SK-N-SH treated with all-trans-retinoic acid at 6 μM for 48 hours (cell line): Measurements from ENCODE around the gene OR51T1.

Experiments used
- ATAC-seq: fragments of 200-7000 bp; cut with Tn5 transposase; 3 replicates; pipeline ENCODE4 v1.9.1; 2020; ENCODE audit warnings: mild to moderate bottlenecking, moderate library complexity
- ARNTL ChIP-seq: fragments of 450-650 bp; formaldehyde crosslinking; IDR thresholded peaks from 2 replicates; pipeline ENCODE4 v1.5.0; 2020; ENCODE audit warnings: low read depth, mild to moderate bottlenecking, moderate library complexity, borderline replicate concordance
- BACH2 ChIP-seq: fragments of 250-450 bp; sonication (Bioruptor Pico); IDR thresholded peaks from 2 replicates; pipeline ENCODE4 v1.9.0; 2021; ENCODE audit warnings: mild to moderate bottlenecking, borderline replicate concordance
- CSDC2 ChIP-seq: fragments of 250-450 bp; sonication (Bioruptor Pico); IDR thresholded peaks from 2 replicates; pipeline ENCODE4 v1.5.0; 2020; ENCODE audit warnings: mild to moderate bottlenecking, moderate library complexity
- GLIS3 ChIP-seq: fragments of 250-450 bp; sonication (Bioruptor Pico); IDR thresholded peaks from 2 replicates; pipeline ENCODE4 v1.5.0; 2020; ENCODE audit warnings: mild to moderate bottlenecking, moderate library complexity
- ISL1 ChIP-seq: fragments of 250-450 bp; sonication (Bioruptor Pico); IDR thresholded peaks from 2 replicates; pipeline ENCODE4 v2.1.2; 2022; ENCODE audit warnings: mild to moderate bottlenecking, moderate library complexity
- OSR1 ChIP-seq: fragments of 250-450 bp; sonication (Bioruptor Pico); IDR thresholded peaks from 2 replicates; pipeline ENCODE4 v1.8.0; 2022; ENCODE audit warnings: moderate library complexity, mild to moderate bottlenecking, inconsistent platforms
- PATZ1 ChIP-seq: fragments of 250-450 bp; sonication (Bioruptor Pico); IDR thresholded peaks from 2 replicates; pipeline ENCODE4 v1.8.0; 2020; ENCODE audit warnings: mild to moderate bottlenecking, moderate library complexity, borderline replicate concordance
- PPARA ChIP-seq: fragments of 250-450 bp; sonication (Bioruptor Pico); IDR thresholded peaks from 2 replicates; pipeline ENCODE4 v1.5.0; 2020; ENCODE audit warnings: mild to moderate bottlenecking, borderline replicate concordance
- RARB ChIP-seq: fragments of 250-450 bp; sonication (Bioruptor Pico); IDR thresholded peaks from 2 replicates; pipeline ENCODE4 v1.8.0; 2021; ENCODE audit warnings: mild to moderate bottlenecking, moderate library complexity
- TCF4 ChIP-seq: fragments of 250-450 bp; sonication (Bioruptor Pico); IDR thresholded peaks from 2 replicates; pipeline ENCODE4 v1.8.0; 2021; ENCODE audit warnings: mild to moderate bottlenecking, moderate library complexity, borderline replicate concordance
- TOX ChIP-seq: fragments of 250-450 bp; sonication (Bioruptor Pico); IDR thresholded peaks from 2 replicates; pipeline ENCODE4 v1.8.0; 2021; ENCODE audit warnings: mild to moderate bottlenecking, moderate library complexity, borderline replicate concordance
- ZFP3 ChIP-seq: fragments of 250-450 bp; sonication (Bioruptor Pico); IDR thresholded peaks from 2 replicates; pipeline ENCODE4 v1.5.0; 2020; ENCODE audit warnings: mild to moderate bottlenecking, moderate library complexity
- ZFP30 ChIP-seq: fragments of 450-650 bp; formaldehyde crosslinking; IDR thresholded peaks from 2 replicates; pipeline ENCODE4 v1.5.0; 2022; ENCODE audit warnings: mild to moderate bottlenecking, moderate library complexity
- ZNF565 ChIP-seq: fragments of 450-650 bp; formaldehyde crosslinking; conservative IDR thresholded peaks from 2 replicates; pipeline ENCODE4 v1.5.0; 2020; ENCODE audit warnings: low read depth, mild to moderate bottlenecking, moderate library complexity
- ZNF70 ChIP-seq: fragments of 450-650 bp; formaldehyde crosslinking; IDR thresholded peaks from 2 replicates; pipeline ENCODE4 v1.5.0; 2020; ENCODE audit warnings: mild to moderate bottlenecking, moderate library complexity
- TF ChIP-seq, protein P1 (sequence below): fragments of 250-450 bp; sonication (Bioruptor Pico); IDR thresholded peaks from 2 replicates; pipeline ENCODE4 v1.5.0; 2020; ENCODE audit warnings: mild to moderate bottlenecking, moderate library complexity
- TF ChIP-seq, protein P2 (sequence below): fragments of 250-450 bp; sonication (Bioruptor Pico); IDR thresholded peaks from 2 replicates; pipeline ENCODE4 v1.8.0; 2021; ENCODE audit warnings: low read depth, mild to moderate bottlenecking, moderate library complexity, borderline replicate concordance
- TF ChIP-seq, protein P3 (sequence below): fragments of 250-450 bp; sonication (Bioruptor Pico); IDR thresholded peaks from 2 replicates; pipeline ENCODE4 v1.5.1; 2021; ENCODE audit warnings: mild to moderate bottlenecking, moderate library complexity
- TF ChIP-seq, protein P4 (sequence below): fragments of 250-450 bp; sonication (Bioruptor Pico); IDR thresholded peaks from 2 replicates; pipeline ENCODE4 v1.5.1; 2020; ENCODE audit warnings: low read depth, mild to moderate bottlenecking, moderate library complexity

OR51T1 gene

DNA sequence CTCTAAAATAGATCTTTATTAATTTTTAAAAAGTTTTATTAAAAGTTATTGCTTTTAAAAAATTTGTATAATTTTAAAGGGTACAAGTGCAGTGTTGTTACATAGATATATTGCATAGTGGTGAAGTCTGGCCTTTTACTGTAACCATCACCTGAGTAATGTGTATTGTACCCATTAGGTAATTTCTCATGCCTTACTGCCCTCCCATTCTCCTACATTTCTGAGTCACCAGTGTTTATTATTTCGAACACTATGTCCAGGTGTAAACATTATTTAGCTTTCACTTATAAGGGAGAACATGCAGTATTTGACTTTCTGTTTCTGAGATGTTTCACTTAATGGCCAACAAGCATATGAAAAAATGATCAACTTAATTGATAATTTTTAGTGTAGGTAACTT lies 40.1 kb downstream of the OR51T1 start (continued):
- TF ChIP-seq ISL1: no peak
- no peak for TF ChIP-seq BACH2 (CRISPR knock-in tag)
- no peak for TF ChIP-seq PATZ1 (CRISPR knock-in tag)
- TF ChIP-seq ZNF70 (CRISPR knock-in tag): no peak
- no peak for TF ChIP-seq ZFP3 (CRISPR knock-in tag)
- TF ChIP-seq ZFP30 (CRISPR knock-in tag): no peak
- no peak for TF ChIP-seq ZNF565 (CRISPR knock-in tag)
- TF ChIP-seq, protein P1, sequence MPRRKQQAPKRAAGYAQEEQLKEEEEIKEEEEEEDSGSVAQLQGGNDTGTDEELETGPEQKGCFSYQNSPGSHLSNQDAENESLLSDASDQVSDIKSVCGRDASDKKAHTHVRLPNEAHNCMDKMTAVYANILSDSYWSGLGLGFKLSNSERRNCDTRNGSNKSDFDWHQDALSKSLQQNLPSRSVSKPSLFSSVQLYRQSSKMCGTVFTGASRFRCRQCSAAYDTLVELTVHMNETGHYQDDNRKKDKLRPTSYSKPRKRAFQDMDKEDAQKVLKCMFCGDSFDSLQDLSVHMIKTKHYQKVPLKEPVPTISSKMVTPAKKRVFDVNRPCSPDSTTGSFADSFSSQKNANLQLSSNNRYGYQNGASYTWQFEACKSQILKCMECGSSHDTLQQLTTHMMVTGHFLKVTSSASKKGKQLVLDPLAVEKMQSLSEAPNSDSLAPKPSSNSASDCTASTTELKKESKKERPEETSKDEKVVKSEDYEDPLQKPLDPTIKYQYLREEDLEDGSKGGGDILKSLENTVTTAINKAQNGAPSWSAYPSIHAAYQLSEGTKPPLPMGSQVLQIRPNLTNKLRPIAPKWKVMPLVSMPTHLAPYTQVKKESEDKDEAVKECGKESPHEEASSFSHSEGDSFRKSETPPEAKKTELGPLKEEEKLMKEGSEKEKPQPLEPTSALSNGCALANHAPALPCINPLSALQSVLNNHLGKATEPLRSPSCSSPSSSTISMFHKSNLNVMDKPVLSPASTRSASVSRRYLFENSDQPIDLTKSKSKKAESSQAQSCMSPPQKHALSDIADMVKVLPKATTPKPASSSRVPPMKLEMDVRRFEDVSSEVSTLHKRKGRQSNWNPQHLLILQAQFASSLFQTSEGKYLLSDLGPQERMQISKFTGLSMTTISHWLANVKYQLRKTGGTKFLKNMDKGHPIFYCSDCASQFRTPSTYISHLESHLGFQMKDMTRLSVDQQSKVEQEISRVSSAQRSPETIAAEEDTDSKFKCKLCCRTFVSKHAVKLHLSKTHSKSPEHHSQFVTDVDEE: no peak
- TF ChIP-seq, all 23 proteins: peak for 0

GRCh38 chr11:4922304-4922703 lies 40.6 kb downstream of the OR51T1 start:
- TF ChIP-seq ZFP30 (CRISPR knock-in tag): no peak
- no peak for TF ChIP-seq BACH2 (CRISPR knock-in tag)
- no peak for TF ChIP-seq PPARA
- TF ChIP-seq ISL1: no peak
- TF ChIP-seq, protein P2, sequence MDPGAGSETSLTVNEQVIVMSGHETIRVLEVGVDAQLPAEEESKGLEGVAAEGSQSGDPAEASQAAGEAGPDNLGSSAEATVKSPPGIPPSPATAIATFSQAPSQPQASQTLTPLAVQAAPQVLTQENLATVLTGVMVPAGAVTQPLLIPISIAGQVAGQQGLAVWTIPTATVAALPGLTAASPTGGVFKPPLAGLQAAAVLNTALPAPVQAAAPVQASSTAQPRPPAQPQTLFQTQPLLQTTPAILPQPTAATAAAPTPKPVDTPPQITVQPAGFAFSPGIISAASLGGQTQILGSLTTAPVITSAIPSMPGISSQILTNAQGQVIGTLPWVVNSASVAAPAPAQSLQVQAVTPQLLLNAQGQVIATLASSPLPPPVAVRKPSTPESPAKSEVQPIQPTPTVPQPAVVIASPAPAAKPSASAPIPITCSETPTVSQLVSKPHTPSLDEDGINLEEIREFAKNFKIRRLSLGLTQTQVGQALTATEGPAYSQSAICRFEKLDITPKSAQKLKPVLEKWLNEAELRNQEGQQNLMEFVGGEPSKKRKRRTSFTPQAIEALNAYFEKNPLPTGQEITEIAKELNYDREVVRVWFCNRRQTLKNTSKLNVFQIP (CRISPR knock-in tag): no peak
- TF ChIP-seq, protein P1: no peak
- no peak for TF ChIP-seq OSR1
- TF ChIP-seq CSDC2: no peak
- TF ChIP-seq RARB (CRISPR knock-in tag): no peak
- no peak for TF ChIP-seq ZNF70 (CRISPR knock-in tag)
- TF ChIP-seq, protein P3, sequence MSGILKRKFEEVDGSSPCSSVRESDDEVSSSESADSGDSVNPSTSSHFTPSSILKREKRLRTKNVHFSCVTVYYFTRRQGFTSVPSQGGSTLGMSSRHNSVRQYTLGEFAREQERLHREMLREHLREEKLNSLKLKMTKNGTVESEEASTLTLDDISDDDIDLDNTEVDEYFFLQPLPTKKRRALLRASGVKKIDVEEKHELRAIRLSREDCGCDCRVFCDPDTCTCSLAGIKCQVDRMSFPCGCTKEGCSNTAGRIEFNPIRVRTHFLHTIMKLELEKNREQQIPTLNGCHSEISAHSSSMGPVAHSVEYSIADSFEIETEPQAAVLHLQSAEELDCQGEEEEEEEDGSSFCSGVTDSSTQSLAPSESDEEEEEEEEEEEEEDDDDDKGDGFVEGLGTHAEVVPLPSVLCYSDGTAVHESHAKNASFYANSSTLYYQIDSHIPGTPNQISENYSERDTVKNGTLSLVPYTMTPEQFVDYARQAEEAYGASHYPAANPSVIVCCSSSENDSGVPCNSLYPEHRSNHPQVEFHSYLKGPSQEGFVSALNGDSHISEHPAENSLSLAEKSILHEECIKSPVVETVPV (CRISPR knock-in tag): no peak
- no peak for TF ChIP-seq ARNTL
- TF ChIP-seq, protein P4, sequence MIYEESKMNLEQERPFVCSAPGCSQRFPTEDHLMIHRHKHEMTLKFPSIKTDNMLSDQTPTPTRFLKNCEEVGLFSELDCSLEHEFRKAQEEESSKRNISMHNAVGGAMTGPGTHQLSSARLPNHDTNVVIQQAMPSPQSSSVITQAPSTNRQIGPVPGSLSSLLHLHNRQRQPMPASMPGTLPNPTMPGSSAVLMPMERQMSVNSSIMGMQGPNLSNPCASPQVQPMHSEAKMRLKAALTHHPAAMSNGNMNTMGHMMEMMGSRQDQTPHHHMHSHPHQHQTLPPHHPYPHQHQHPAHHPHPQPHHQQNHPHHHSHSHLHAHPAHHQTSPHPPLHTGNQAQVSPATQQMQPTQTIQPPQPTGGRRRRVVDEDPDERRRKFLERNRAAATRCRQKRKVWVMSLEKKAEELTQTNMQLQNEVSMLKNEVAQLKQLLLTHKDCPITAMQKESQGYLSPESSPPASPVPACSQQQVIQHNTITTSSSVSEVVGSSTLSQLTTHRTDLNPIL (CRISPR knock-in tag): no peak
- ATAC-seq: no peak

GRCh38 chr11:4924239-4924638 lies 42.5 kb downstream of the OR51T1 start, which contains the start of gene OR51G1:
OR51G1 (minus strand) TSS chr11:4924339; CDS start chr11:4924339, 0 bp downstream.
- ATAC-seq: no peak
- TF ChIP-seq GLIS3 (CRISPR knock-in tag) (no peak), TOX (CRISPR knock-in tag) (no peak), ARNTL (no peak), TCF4 (no peak), ZFP30 (CRISPR knock-in tag) (no peak), ISL1 (no peak)
- TF ChIP-seq, protein P3 (CRISPR knock-in tag): no peak
- TF ChIP-seq, protein P2 (CRISPR knock-in tag): no peak
